ENCODE data around the gene UBE2H.

- no peak for TF ChIP-seq EZH2phosphoT487 (IDR thresholded peaks at IDR 0.05; ENCODE audit: borderline replicate concordance)
- TF ChIP-seq, protein P1, sequence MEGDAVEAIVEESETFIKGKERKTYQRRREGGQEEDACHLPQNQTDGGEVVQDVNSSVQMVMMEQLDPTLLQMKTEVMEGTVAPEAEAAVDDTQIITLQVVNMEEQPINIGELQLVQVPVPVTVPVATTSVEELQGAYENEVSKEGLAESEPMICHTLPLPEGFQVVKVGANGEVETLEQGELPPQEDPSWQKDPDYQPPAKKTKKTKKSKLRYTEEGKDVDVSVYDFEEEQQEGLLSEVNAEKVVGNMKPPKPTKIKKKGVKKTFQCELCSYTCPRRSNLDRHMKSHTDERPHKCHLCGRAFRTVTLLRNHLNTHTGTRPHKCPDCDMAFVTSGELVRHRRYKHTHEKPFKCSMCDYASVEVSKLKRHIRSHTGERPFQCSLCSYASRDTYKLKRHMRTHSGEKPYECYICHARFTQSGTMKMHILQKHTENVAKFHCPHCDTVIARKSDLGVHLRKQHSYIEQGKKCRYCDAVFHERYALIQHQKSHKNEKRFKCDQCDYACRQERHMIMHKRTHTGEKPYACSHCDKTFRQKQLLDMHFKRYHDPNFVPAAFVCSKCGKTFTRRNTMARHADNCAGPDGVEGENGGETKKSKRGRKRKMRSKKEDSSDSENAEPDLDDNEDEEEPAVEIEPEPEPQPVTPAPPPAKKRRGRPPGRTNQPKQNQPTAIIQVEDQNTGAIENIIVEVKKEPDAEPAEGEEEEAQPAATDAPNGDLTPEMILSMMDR (conservative IDR thresholded peaks at IDR 0.05; ENCODE audit: low read length) = no peak
These were observed 77.6 kb downstream of the UBE2H start for GRCh38 chr7:129875160-129875559.

Data from Loucy (cell line).